ENCODE measurements around the gene TENM4. TPM values are rescaled to one million over a fixed set of nuclear protein-coding genes. Genes with fewer than 3 reads are reported as not detected.

Gene TENM4
- polyA plus RNA-seq, 1 of the 3 experiments (the other 2 are of a cell fraction): 16.7 TPM

- Histone ChIP-seq H3K4me1 (ENCODE audit: control insufficient read depth in 1 of 2, insufficient read depth in 2 of 2, low read depth in 1 of 2, low read length in 1 of 2) (peaks cover 0 to 42% of the 10 kb centered on the region in 2 experiments; a peak in 2 of 4 replicates), H4K20me1 (ENCODE audit: insufficient read depth) (no peaks in the 10 kb centered on the region), H3K4me3 (ENCODE audit: low read depth in 2 of 2, low read length in 1 of 2) (no peak overlapping the region), H3K9me2 (no peaks in the 10 kb centered on the region), H3K9ac (no peak overlapping the region), H3K4me2 (no peak overlapping the region), H2AFZ (ENCODE audit: low read depth) (no peak overlapping the region), H3F3A (replicated peaks; ENCODE audit: insufficient read depth) (no peaks in the 10 kb centered on the region), H3K27ac (ENCODE audit: low read depth in 2 of 2, low read length in 1 of 2) (no peak overlapping the region; a peak in 1 of 4 replicates), H3K36me3 (replicated peaks in 1 of 2; ENCODE audit: control insufficient read depth in 1 of 2, insufficient read depth in 2 of 2, low read length in 1 of 2) (peaks cover 0 to 6% of the 10 kb centered on the region in 2 experiments), H3K79me2 (ENCODE audit: insufficient read depth) (no peaks in the 10 kb centered on the region), H3K9me3 (no peaks in the 10 kb centered on the region), H3K27me3 (ENCODE audit: insufficient read depth) (no peaks in the 10 kb centered on the region)
- DNase-seq: no peak
- ChIA-PET POLR2A (no interaction called here), CTCF (interaction anchor here (0.7 kb wide), 1 partner anchor 63 kb away, joined by 3 read pairs; no protein-coding TSS in a partner anchor)
- 90% methylated on average over 6 of the region's 6 CpGs for WGBS (ENCODE audit: low lambda C conversion rate)
- TF ChIP-seq RAD21 (IDR thresholded peaks at IDR 0.05; ENCODE audit: low read length) (no peak), MXI1 (IDR thresholded peaks at IDR 0.05; ENCODE audit: low read depth, low read length) (no peak), RFX5 (IDR thresholded peaks at IDR 0.05; ENCODE audit: low read length) (no peak), FOXM1 (IDR thresholded peaks at IDR 0.05; ENCODE audit: low read depth) (no peak), ELF1 (IDR thresholded peaks at IDR 0.05) (no peak), SMC3 (IDR thresholded peaks at IDR 0.05; ENCODE audit: low read depth, low read length) (no peak), JUND (IDR thresholded peaks at IDR 0.05) (no peak), RCOR1 (IDR thresholded peaks at IDR 0.05; ENCODE audit: low read length) (no peak), CHD2 (IDR thresholded peaks at IDR 0.05; ENCODE audit: low read length, partially characterized antibody) (no peak), NFIC (IDR thresholded peaks at IDR 0.05; ENCODE audit: borderline replicate concordance) (no peak), REST (IDR thresholded peaks at IDR 0.05; ENCODE audit: low read depth, low read length) (no peak), GATA2 (CRISPR knock-in tag; IDR thresholded peaks at IDR 0.05) (no peak), ZBTB33 (IDR thresholded peaks at IDR 0.05; ENCODE audit: borderline replicate concordance, low read depth) (no peak), YY1 (IDR thresholded peaks at IDR 0.05; ENCODE audit: low read depth) (no peak), FOSL2 (IDR thresholded peaks at IDR 0.05; ENCODE audit: borderline replicate concordance, low read depth) (no peak)
These were observed 595.3 kb downstream of the TENM4 start for GRCh38 chr11:78845496-78845895.

All from SK-N-SH (cell line).